Tibial artery (tissue), 4 donors: ENCODE data around the gene LRRC56.

Experiments
- DNase-seq, 2 donors: peaks; one replicate each; pipeline ENCODE4 v3.0.0-alpha.2; 2019
- H3K27ac ChIP-seq, 2 donors: fragments of 200-600 bp; sonication (generic) in 1 of 2; 1 replicate in 1 of 2; 2 replicates in 1 of 2; pipeline ENCODE4 v1.5.1; 2018 to 2019; ENCODE audit warnings: mild to moderate bottlenecking in 1 of 2
- H3K27me3 ChIP-seq, 2 donors: fragments of 200-600 bp; sonication (generic) in 1 of 2; one replicate each; pipeline versions ENCODE4 v1.5.1 to v1.6.0; 2016 to 2019
- H3K36me3 ChIP-seq, 3 donors: fragments of 200-600 bp; sonication (generic) in 2 of 3; one replicate each; pipeline ENCODE4 v1.5.1; 2016 to 2019; ENCODE audit warnings: mild to moderate bottlenecking in 2 of 3
- H3K4me1 ChIP-seq, 4 donors: fragments of 200-600 bp; sonication (generic) in 2 of 4; 1 replicate in 3 of 4; 2 replicates in 1 of 4; pipeline ENCODE4 v1.5.1; 2016 to 2019
- H3K4me3 ChIP-seq, 2 donors: fragments of 200-600 bp; sonication (generic) in 1 of 2; 1 replicate in 1 of 2; 2 replicates in 1 of 2; pipeline ENCODE4 v1.5.1; 2018 to 2019; ENCODE audit warnings: mild to moderate bottlenecking in 2 of 2
- H3K9me3 ChIP-seq, 3 donors: fragments of 200-600 bp; sonication (generic) in 1 of 3; one replicate each; pipeline ENCODE4 v1.5.1; 2016 to 2019
- CTCF ChIP-seq, 2 experiments: fragments of 200-600 bp in 1 of 2; fragments of 450-650 bp in 1 of 2; IDR thresholded peaks; one replicate each; pipeline ENCODE4 v1.5.1; 2017 to 2019; ENCODE audit warnings: antibody characterized with exemption in 2 of 2, mild to moderate bottlenecking in 1 of 2, moderate library complexity in 1 of 2
- intact Hi-C: fragments of 100-400 bp; cut with DNase I; formaldehyde crosslinking; loops from one replicate; pipeline ENCODE4 v1.15.0; 2023; ENCODE audit warnings: low total_unique reads

The LRRC56 gene

DNA sequence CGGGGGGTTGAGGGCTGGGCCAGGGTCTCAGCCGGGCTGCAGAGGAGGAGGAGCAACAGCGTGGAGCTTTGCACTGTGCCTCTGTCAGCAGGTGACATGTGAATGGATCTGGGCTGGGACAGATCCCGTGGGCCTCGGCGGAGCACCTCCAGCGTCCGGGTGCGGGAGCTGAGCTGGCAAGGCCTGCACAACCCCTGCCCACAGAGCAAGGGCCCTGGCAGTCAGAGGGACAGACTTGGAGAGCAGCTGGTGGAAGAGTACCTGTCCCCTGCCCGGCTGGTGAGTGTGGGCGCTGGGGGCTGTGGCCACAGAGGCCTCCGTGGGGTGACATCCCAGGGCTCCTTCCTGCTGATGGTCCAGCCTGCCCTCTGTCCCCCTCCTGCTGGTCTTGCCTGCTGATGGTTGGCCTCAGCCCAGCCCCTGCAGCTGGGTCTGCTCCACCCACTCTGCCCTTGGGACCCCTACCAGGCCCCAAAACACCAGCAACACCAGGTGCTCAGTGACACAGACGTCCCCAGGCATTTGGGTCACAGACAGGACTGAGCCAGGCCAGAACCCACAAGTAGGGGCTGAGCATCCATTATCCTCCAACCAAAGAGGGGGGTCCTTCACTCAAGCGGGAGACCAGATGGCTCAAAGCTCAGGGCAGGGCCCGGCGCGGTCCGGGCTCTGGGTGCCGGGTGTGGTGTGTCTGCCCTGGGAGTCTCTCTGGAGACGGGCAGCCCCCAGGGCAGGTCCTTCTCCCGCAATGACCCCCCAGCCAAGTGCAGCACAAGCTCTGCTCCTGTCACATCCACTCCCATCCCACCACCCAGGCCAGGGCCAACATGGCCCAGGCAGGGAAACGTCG, 3.5 kb downstream of the LRRC56 start:
- H3K27ac ChIP-seq, result no peak overlapping the region
- no peaks in the 10 kb centered on the region for H3K9me3 ChIP-seq
- no peaks in the 10 kb centered on the region for H3K36me3 ChIP-seq
- TF ChIP-seq CTCF (IDR thresholded peaks at IDR 0.05), result no peak
- DNase-seq, result no peak
- intact Hi-C loops, result no loop called here
- H3K27me3 ChIP-seq, result peaks cover 0 to 22% of the 10 kb centered on the region in 2 donors
- H3K4me3 ChIP-seq, result no peak overlapping the region
- peaks cover 0 to 22% (median 19%) of the 10 kb centered on the region in 4 donors for H3K4me1 ChIP-seq

DNA sequence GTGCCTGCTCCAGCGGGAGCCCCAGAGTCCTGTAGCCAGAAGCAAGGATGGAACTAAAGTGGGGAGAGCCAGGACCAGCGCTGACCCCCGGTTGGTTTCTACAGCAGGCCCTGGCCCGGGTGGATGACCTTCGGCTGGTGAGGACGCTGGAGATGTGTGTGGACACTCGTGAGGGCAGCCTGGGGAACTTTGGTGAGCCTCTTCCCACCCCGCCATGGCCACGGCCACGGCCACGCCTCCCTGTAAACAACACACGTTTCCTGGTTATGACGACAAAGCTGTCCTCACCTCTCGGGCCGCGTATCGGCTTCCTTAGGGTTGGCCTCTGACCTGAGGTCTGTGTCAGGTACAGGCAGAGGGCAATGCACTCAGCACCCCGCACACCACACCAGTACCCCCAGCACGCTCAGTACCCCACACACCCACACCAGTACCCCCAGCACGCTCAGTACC, 4.1 kb downstream of the LRRC56 start:
- Histone ChIP-seq H3K36me3 (no peaks in the 10 kb centered on the region), H3K27ac (no peak overlapping the region), H3K9me3 (no peaks in the 10 kb centered on the region), H3K27me3 (peaks cover 0 to 22% of the 10 kb centered on the region in 2 donors), H3K4me3 (no peak overlapping the region), H3K4me1 (peaks cover 0 to 16% (median 13%) of the 10 kb centered on the region in 4 donors)
- DNase-seq, result no peak
- no peak for TF ChIP-seq CTCF (IDR thresholded peaks at IDR 0.05)
- intact Hi-C loops, result no loop called here

DNA sequence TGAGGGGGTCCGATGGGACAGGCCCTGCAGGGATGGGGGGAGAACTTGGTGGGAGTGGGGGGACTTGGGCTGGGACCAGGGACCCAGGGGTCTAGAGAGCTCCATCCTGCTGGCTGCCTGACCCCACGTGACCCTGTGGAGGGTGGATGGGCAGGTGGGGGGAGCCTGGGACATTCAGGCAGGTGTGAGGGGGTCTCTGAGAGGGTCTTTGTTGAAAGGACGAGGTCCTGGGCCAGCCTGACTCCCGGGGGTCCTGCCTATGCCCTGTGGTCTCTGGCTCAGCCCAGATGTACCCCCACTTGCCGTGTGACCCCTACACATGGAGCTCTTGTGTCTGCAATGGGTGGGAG, 7.5 kb downstream of the LRRC56 start:
- Histone ChIP-seq H3K9me3 (no peaks in the 10 kb centered on the region), H3K4me1 (no peaks in the 10 kb centered on the region), H3K36me3 (no peaks in the 10 kb centered on the region), H3K27ac (no peak overlapping the region), H3K27me3 (peaks cover 0 to 17% of the 10 kb centered on the region in 2 donors), H3K4me3 (no peak overlapping the region)
- intact Hi-C loops, result no loop called here
- no peak for DNase-seq
- no peak for TF ChIP-seq CTCF (IDR thresholded peaks at IDR 0.05)

DNA sequence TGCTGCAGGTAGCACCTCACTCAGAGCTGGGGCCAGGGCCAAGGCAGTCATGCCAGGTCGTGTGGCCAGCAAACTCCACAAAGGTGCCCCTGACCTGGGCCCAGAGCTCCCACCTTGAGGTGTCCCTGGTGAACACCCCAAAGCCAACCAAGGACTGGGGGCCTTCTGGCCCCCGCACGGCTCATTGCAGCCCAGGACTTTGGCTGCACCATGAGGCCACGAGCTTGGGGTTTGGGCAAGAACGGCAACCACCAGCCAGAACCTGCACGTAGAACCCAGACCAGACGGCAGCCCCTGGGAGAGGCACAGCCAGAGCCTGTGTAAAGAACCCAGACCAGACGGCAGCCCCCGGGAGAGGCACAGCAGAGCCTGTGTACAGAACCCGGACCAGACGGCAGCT, 7.8 kb downstream of the LRRC56 start:
- H3K4me3 ChIP-seq, result no peak overlapping the region
- H3K9me3 ChIP-seq, result no peaks in the 10 kb centered on the region
- H3K27ac ChIP-seq, result no peak overlapping the region
- no peak for DNase-seq
- TF ChIP-seq CTCF (IDR thresholded peaks at IDR 0.05), result no peak
- intact Hi-C loops, result no loop called here
- H3K36me3 ChIP-seq, result no peaks in the 10 kb centered on the region
- no peaks in the 10 kb centered on the region for H3K4me1 ChIP-seq
- H3K27me3 ChIP-seq, result peaks cover 0 to 21% of the 10 kb centered on the region in 2 donors

GRCh38 chr11:548700-549603, 11.6 kb downstream of the LRRC56 start:
- Histone ChIP-seq H3K27ac (no peak overlapping the region), H3K27me3 (peaks cover 0 to 58% of the 10 kb centered on the region in 2 donors), H3K36me3 (no peaks in the 10 kb centered on the region), H3K4me1 (no peaks in the 10 kb centered on the region), H3K9me3 (no peaks in the 10 kb centered on the region), H3K4me3 (no peak overlapping the region)
- intact Hi-C loops, result no loop called here
- no peak for DNase-seq
- TF ChIP-seq CTCF (IDR thresholded peaks at IDR 0.05), result no peak
